Posterior cingulate gyrus (tissue), 11 donors: ENCODE results near the gene ABCC6.
A peak's percentile ranks its signal among the peaks of the same experiment; 100 is the strongest.
"Not testable (repeated sequence)": the region's sequence is repeated elsewhere in the genome, so short reads cannot be mapped to it uniquely, and the experiment has no call there.

Experiments used
- DNase-seq, 10 donors: peaks; one replicate each; pipeline versions ENCODE4 v3.0.0 to v3.0.0-alpha.2; 2020 to 2021; ENCODE audit warnings: mixed read lengths in 3 of 10
- intact Hi-C: fragments of 100-400 bp; cut with DNase I; formaldehyde crosslinking; loops from one replicate; pipeline ENCODE4 v1.15.1; 2023

Gene ABCC6

GRCh38 chr16:16232692-16233061 is 9.4 kb upstream of the ABCC6 start:
- intact Hi-C loops, DNase-seq: not testable (repeated sequence)

- intact Hi-C loops, DNase-seq: not testable (repeated sequence)
Observed at GRCh38 chr16:16223662-16224241, 458 bp upstream of the ABCC6 start.

- DNase-seq, intact Hi-C loops: not testable (repeated sequence)
Observed at GRCh38 chr16:16221382-16221781, 1.9 kb downstream of the ABCC6 start.

- peak in 1 of 10 donors; percentile 42 for DNase-seq
- intact Hi-C loops, result not testable (repeated sequence)
Observed at GRCh38 chr16:16220449-16220848, 2.8 kb downstream of the ABCC6 start.

- intact Hi-C loops, DNase-seq: not testable (repeated sequence)
Observed at GRCh38 chr16:16218787-16219186, 4.5 kb downstream of the ABCC6 start.

- DNase-seq, intact Hi-C loops: not testable (repeated sequence)
Observed at GRCh38 chr16:16218349-16218748, 4.9 kb downstream of the ABCC6 start.

- intact Hi-C loops, DNase-seq: not testable (repeated sequence)
Observed at GRCh38 chr16:16213863-16214293, 9.4 kb downstream of the ABCC6 start.

- intact Hi-C loops, DNase-seq: not testable (repeated sequence)
Observed at GRCh38 chr16:16211404-16211803, 11.9 kb downstream of the ABCC6 start.

- peak in 2 of 10 donors; percentile 35 to 50 for DNase-seq
- intact Hi-C loops, result not testable (repeated sequence)
Observed at GRCh38 chr16:16208461-16208860, 14.8 kb downstream of the ABCC6 start.

GRCh38 chr16:16207787-16208334 is 15.4 kb downstream of the ABCC6 start:
- intact Hi-C loops, result not testable (repeated sequence)
- peak in 1 of 10 donors; percentile 9 for DNase-seq

GRCh38 chr16:16207097-16207786 is 16.1 kb downstream of the ABCC6 start:
- DNase-seq, result peak in 1 of 10 donors; percentile 2
- intact Hi-C loops, result not testable (repeated sequence)

GRCh38 chr16:16205864-16206263 is 17.4 kb downstream of the ABCC6 start:
- intact Hi-C loops, DNase-seq: not testable (repeated sequence)

GRCh38 chr16:16204552-16204951 is 18.7 kb downstream of the ABCC6 start:
- intact Hi-C loops, DNase-seq: not testable (repeated sequence)

GRCh38 chr16:16203494-16203893 is 19.8 kb downstream of the ABCC6 start:
- intact Hi-C loops, result not testable (repeated sequence)
- DNase-seq, result peak in 1 of 10 donors; percentile 20

GRCh38 chr16:16202400-16203143 is 20.7 kb downstream of the ABCC6 start:
- peak in 2 of 10 donors; percentile 16 for DNase-seq
- intact Hi-C loops, result not testable (repeated sequence)

- DNase-seq, result peak in 2 of 10 donors; percentile 21 to 29
- intact Hi-C loops, result not testable (repeated sequence)
Observed at GRCh38 chr16:16201880-16202279, 21.4 kb downstream of the ABCC6 start.

- peak in 1 of 10 donors; percentile 30 for DNase-seq
- intact Hi-C loops, result not testable (repeated sequence)
Observed at GRCh38 chr16:16200391-16200790, 22.9 kb downstream of the ABCC6 start.

GRCh38 chr16:16199428-16199827 is 23.9 kb downstream of the ABCC6 start:
- intact Hi-C loops, result not testable (repeated sequence)
- peak in 1 of 10 donors; percentile 5 for DNase-seq

GRCh38 chr16:16197966-16198365 is 25.3 kb downstream of the ABCC6 start:
- DNase-seq, result peak in 2 of 10 donors; percentile 60 to 80
- intact Hi-C loops, result no loop called here

GRCh38 chr16:16197331-16197730 is 26.0 kb downstream of the ABCC6 start:
- intact Hi-C loops, result no loop called here

GRCh38 chr16:16196099-16196498 is 27.2 kb downstream of the ABCC6 start:
- intact Hi-C loops, result no loop called here
- no peak for DNase-seq

More at GRCh38 chr16:16197331-16197730, 26.0 kb downstream of the ABCC6 start:
- DNase-seq, result no peak
